ENCODE measurements around the gene RNU6-1. TPM values are rescaled to one million over a fixed set of nuclear protein-coding genes. Genes with fewer than 3 reads are reported as not detected.

RNU6-1 gene

GRCh38 chr15:67790610-67791319, 49.1 kb downstream of the RNU6-1 start:
- Histone ChIP-seq H3K4ac (ENCODE audit: low read depth, low read length) (no peak overlapping the region), H2BK120ac (ENCODE audit: low read depth, low read length) (no peak overlapping the region), H3K56ac (ENCODE audit: low read length) (no peak overlapping the region), H4K8ac (ENCODE audit: low read depth, low read length) (no peak overlapping the region), H3K27me3 (ENCODE audit: insufficient read depth, low read length, poor library complexity) (no peaks in the 10 kb centered on the region), H2AK5ac (ENCODE audit: low read length) (no peak overlapping the region), H3K4me2 (ENCODE audit: low read length) (no peak overlapping the region), H3K18ac (ENCODE audit: low read length) (no peak overlapping the region), H3K9ac (ENCODE audit: low read length) (no peak overlapping the region), H3K23ac (ENCODE audit: low read length) (no peak overlapping the region), H3K4me3 (ENCODE audit: low read length) (no peak overlapping the region), H3K79me1 (ENCODE audit: low read length) (no peaks in the 10 kb centered on the region), H3K27ac (ENCODE audit: low read depth, low read length) (no peak overlapping the region), H2BK5ac (ENCODE audit: low read length) (no peak overlapping the region), H2BK15ac (replicated peaks; ENCODE audit: low read depth) (no peak overlapping the region), H3K79me2 (ENCODE audit: control insufficient read depth, insufficient read depth, low read length) (no peaks in the 10 kb centered on the region), H3K36me3 (ENCODE audit: control insufficient read depth, insufficient read depth, low read length) (no peaks in the 10 kb centered on the region), H4K5ac (ENCODE audit: low read length) (no peak overlapping the region), H3K4me1 (ENCODE audit: control insufficient read depth, low read depth, low read length) (no peaks in the 10 kb centered on the region)
- DNase-seq: no peak
- WGBS (ENCODE audit: extremely low coverage, insufficient coverage, low lambda C conversion rate): no CpG with 5 or more reads among the region's 3 CpGs

Small RNA genes lying within 50 kb of the gene (small RNA-seq; reads per million reads assigned to genes)
- gene RNU6-1 (ENCODE audit: insufficient read depth): not detected

All from mesendoderm (in vitro differentiated cells).